ENCODE data around the gene ACTL9.
A peak's percentile ranks its signal among the peaks of the same experiment; 100 is the strongest.

Gene ACTL9

GRCh38 chr19:8684001-8684902 lies 14.3 kb downstream of the ACTL9 start:
- no peak for DNase-seq

DNA sequence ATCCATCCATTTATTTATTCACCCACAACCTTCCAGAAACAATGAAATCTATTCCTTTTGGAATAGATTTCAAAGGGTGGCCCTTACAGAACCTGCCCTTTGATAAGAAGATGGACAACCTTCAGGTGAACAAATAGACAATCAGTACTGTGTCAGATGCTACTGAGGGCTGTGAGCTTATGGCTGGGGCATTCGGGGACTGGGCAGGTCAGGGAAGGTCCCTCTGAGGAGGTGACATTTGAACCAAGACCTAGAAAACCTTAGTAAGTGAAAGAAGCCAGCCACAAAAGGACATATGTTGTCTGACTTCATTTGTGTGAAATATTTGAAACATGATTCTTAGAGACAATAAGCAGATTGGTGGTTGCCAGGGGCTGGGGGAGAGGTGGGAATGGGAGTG lies 15.7 kb downstream of the ACTL9 start:
- DNase-seq, result no peak

- DNase-seq, result no peak
Observed at GRCh38 chr19:8682472-8682871, 16.1 kb downstream of the ACTL9 start.

GRCh38 chr19:8681345-8682029 lies 17.1 kb downstream of the ACTL9 start:
- DNase-seq, result no peak

- no peak for DNase-seq
Observed at GRCh38 chr19:8680676-8681344, 17.8 kb downstream of the ACTL9 start.

DNA sequence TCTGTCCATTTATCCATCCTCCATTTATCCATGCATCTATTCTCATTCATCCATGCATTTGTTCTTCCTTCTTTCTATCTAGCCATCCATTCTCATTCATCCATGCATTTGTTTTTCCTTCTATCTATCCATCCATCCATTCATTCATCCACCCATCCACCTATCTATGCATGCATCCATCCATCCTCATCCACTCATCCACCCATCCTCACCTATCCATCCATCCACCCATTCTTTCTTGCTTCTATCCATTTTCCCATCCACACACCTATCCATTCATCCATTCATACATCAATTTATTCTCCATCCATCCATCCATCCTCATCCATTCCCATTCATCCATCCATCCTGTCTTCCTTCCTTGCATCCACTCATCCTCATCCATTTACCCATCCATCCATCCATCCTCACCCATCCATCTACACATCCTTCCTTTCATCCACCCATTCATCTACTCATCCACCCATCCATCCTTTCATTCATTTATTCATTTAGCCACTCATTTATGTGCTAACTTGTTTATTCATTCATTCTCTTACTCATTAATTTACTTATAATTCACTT lies 20.3 kb downstream of the ACTL9 start:
- DNase-seq, result no peak

DNA sequence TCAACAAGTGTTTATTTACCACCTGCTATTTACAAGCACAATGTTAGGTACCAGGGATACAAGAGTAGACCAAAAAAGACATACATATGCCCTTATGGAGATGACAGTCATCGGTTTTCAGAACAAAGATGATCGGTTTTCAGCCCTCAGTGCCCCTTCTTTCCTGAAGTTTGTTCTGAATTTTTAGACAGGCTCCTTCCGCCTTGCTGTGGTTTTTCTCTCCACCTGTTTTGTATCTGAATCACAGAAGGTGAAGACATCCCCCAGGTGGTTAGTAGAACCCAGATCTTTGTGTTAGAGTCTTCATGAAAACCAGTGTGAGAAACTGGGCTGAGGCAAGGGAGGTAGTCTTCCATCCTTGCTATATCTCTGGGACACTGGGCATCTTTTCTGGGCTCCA lies 23.5 kb downstream of the ACTL9 start:
- DNase-seq, result no peak

DNA sequence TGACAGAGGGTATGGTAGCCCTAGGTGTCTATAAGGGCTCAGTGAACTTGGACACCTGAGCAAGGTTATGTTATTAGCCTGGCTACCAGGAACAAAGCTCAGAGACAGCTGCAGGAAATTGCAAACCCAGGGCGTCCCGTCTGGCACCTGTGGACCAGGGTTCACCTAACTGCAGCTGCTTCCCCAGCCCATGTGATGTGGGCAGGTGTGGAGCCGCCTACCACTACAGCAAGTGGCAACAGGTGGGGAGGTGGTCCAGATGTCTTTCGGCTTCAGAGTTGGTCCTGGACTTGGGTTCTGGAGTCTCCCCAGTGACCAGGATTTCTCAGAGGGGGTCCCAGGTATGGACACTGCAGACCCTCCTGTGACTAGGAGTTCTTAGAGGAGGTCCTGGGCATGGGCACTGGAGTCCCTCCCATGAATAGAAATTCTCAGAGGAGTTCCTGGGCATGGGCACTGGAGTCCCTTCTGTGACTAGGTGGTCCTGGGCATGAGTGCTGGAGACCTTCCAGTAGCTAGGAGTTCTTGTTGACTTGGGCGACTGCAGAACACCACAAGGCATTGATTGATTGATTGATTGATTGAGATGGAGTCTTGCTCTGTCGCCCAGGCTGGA lies 25.2 kb downstream of the ACTL9 start:
- no peak for DNase-seq

DNA sequence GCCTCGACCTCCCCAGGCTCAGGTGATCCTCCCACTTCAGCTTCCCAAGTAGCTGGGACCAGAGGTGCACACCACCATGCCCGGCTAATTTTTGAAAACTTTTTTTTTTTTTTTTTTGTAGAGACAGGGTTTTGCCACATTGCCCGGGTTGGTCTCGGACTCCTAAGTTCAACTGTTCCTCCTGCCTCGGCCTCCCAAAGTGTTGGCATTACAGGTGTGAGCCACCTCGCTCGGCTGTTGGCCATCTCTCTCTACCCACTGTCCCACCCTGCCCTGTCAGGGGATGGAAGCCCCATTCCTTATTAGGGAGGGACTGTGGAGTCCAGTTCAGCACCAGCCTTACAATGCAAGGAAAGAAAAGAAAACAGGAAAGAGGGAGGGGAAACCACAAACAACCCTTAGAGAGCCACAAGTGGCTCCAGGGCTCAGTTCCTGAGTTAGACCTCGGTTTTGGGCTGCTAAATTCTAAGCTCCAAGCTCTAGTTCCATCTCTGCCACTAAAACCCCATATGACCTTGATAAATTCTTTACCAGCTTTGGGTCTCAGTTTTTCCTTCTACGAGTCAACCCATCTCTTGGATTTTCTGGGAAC lies 31.7 kb downstream of the ACTL9 start:
- DNase-seq, result no peak

GRCh38 chr19:8665468-8666213 lies 33.0 kb downstream of the ACTL9 start:
- DNase-seq, result no peak

DNA sequence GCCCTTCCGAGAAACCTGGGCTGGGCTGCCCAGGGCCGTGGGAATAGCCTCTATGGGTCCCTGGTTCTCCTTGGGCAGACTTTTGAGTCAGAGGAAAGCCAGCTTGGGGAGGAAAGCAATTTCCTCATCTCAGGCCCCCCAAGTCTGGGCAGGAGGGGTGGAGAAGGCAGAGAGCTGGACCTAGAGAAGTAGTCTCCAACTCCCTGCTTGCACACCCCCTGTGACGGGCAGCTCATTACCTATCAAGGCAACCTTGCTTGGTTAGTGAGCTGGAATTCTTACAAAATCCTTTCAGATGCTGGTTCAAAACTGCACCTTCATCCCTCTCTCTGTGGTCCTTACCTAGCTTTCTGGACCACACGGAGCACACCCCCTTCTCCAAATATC lies 33.9 kb downstream of the ACTL9 start:
- DNase-seq, result no peak

GRCh38 chr19:8663920-8664670 lies 34.5 kb downstream of the ACTL9 start:
- DNase-seq, result no peak

GRCh38 chr19:8662263-8662662 lies 36.3 kb downstream of the ACTL9 start:
- DNase-seq, result no peak

- no peak for DNase-seq
Observed at GRCh38 chr19:8659905-8660304, 38.7 kb downstream of the ACTL9 start.

DNA sequence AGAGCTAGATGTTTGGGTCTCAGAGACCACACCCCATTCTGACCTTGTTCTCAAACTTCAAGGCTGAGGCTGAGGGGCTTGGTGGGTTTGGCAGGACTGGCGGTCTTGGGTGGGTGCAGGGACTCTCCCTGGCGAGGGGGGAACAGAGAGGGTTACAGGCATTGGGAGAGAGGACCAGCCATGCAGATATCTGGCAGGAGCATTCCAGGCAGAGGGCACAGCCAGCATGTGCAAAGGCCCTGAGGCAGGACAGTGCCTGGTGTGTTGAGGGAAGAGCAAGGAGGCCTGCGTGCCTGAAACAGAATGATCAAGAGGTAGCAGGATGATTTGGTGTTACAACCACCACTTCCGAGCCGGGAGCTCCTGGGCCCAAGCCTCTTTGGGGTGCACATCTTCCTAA lies 40.7 kb downstream of the ACTL9 start:
- DNase-seq, result no peak

- no peak for DNase-seq
Observed at GRCh38 chr19:8655340-8655709, 43.3 kb downstream of the ACTL9 start.

- DNase-seq, result peak; percentile 33
Observed at GRCh38 chr19:8654591-8655339, 43.8 kb downstream of the ACTL9 start.

GRCh38 chr19:8648240-8648639 lies 50.4 kb downstream of the ACTL9 start:
- no peak for DNase-seq
